ENCODE measurements around the gene ANKRD65. TPM values are rescaled to one million over a fixed set of nuclear protein-coding genes. Genes with fewer than 3 reads are reported as not detected.
"Not testable (repeated sequence)": the region's sequence is repeated elsewhere in the genome, so short reads cannot be mapped to it uniquely, and the experiment has no call there.

Gene ANKRD65
- total RNA-seq: 0.32 and 0.38 TPM in 2 replicates
- 0.15 and 0.18 TPM in 2 replicates for polyA plus RNA-seq
- polyA plus RNA-seq (2011; cell fraction: cytosol; rRNA removed): 0.17 TPM in 2 replicates
- polyA plus RNA-seq (2011; cell fraction: nucleus; rRNA removed): 0.14 and 0.22 TPM in 2 replicates
- 0.20 TPM in 1 of 2 replicates, not detected in the other for polyA plus RNA-seq (2012)
- polyA minus RNA-seq: not detected in 2 replicates
- not detected for polyA minus RNA-seq (2011; cell fraction: cytosol; rRNA and poly(A)+ RNA removed)
- not detected in 2 replicates for polyA minus RNA-seq (2011; cell fraction: nucleus; rRNA and poly(A)+ RNA removed)
- Bru-seq, nascent RNA: not detected
- BruChase-seq, experiment 1, labeled RNA remaining after a 6-hour chase: percentile 15 among the genes with signal in this experiment
- BruChase-seq, experiment 2, labeled RNA remaining after a 2-hour chase: percentile 15 among the genes with signal in this experiment
- long read RNA-seq: 0 reads

- POLR2A ChIA-PET: no interaction called here
- FAIRE-seq: no peak
Measured at GRCh38 chr1:1421147-1421906, at the start of gene ANKRD65. ANKRD65 (minus strand) TSS chr1:1421276; CDS start chr1:1421005, 271 bp downstream.

GRCh38 chr1:1468196-1468985 lies 47.3 kb upstream of the ANKRD65 start:
- H3K4me2 ChIP-seq (ENCODE audit: insufficient read depth, low read length); H3K27ac ChIP-seq (ENCODE audit: insufficient read depth, low read depth, low read length); CTCF ChIA-PET; H3K36me3 ChIP-seq (ENCODE audit: control insufficient read depth in 2 of 2, extremely low read depth in 1 of 2, insufficient read depth in 2 of 2, low read length in 2 of 2); H3K9ac ChIP-seq (replicated peaks; ENCODE audit: extremely low read depth, insufficient read depth, low read length); dilution Hi-C loops (cut with MboI; ENCODE audit: extremely low pct_ligation_motif_present, low sequenced_read_pairs); H4K20me1 ChIP-seq (replicated peaks; ENCODE audit: control insufficient read depth, extremely low read depth, insufficient read depth, low read length); FAIRE-seq; H2AFZ ChIP-seq (ENCODE audit: low read depth, low read length); DNase-seq (ENCODE audit: low read depth, low spot score); H3K9me1 ChIP-seq (replicated peaks; ENCODE audit: control insufficient read depth, extremely low read depth, insufficient read depth, low read length); BruUV-seq (replicated peaks); H3K9me3 ChIP-seq (replicated peaks; ENCODE audit: control insufficient read depth, insufficient read depth, low read length); H3K27me3 ChIP-seq (ENCODE audit: control insufficient read depth in 2 of 2, insufficient read depth in 2 of 2, low read length in 2 of 2); intact Hi-C loops (cut with micrococcal nuclease); H3K4me3 ChIP-seq (replicated peaks in 1 of 3; ENCODE audit: insufficient read depth in 1 of 3, low read depth in 1 of 3, low read length in 3 of 3); POLR2A ChIA-PET: not testable (repeated sequence)
- Histone ChIP-seq H3K4me1 (ENCODE audit: control insufficient read depth, extremely low read depth, insufficient read depth, low read length) (peaks cover 12% of the 10 kb centered on the region), H3K79me2 (ENCODE audit: control insufficient read depth, insufficient read depth, low read length) (peaks cover 15% of the 10 kb centered on the region)

More at GRCh38 chr1:1421147-1421906, at the start of gene ANKRD65:
- BruUV-seq (replicated peaks): no TSS peak
- dilution Hi-C loops (cut with MboI; ENCODE audit: extremely low pct_ligation_motif_present, low sequenced_read_pairs): no loop called here
- Histone ChIP-seq H3K4me2 (ENCODE audit: insufficient read depth, low read length) (no peak within 1 kb of the TSS), H2AFZ (ENCODE audit: low read depth, low read length) (peak within 1 kb of the TSS; percentile 44), H3K4me3 (replicated peaks in 1 of 3; ENCODE audit: insufficient read depth in 1 of 3, low read depth in 1 of 3, low read length in 3 of 3) (no peak within 1 kb of the TSS), H3K27me3 (ENCODE audit: control insufficient read depth in 2 of 2, insufficient read depth in 2 of 2, low read length in 2 of 2) (no peaks in the 10 kb centered on the region), H3K9me1 (replicated peaks; ENCODE audit: control insufficient read depth, extremely low read depth, insufficient read depth, low read length) (no peaks in the 10 kb centered on the region), H3K27ac (ENCODE audit: insufficient read depth, low read depth, low read length) (no peak within 1 kb of the TSS), H3K9ac (replicated peaks; ENCODE audit: extremely low read depth, insufficient read depth, low read length) (no peak within 1 kb of the TSS), H3K9me3 (replicated peaks; ENCODE audit: control insufficient read depth, insufficient read depth, low read length) (no peaks in the 10 kb centered on the region), H3K4me1 (ENCODE audit: control insufficient read depth, extremely low read depth, insufficient read depth, low read length) (peaks cover 3% of the 10 kb centered on the region), H3K36me3 (ENCODE audit: control insufficient read depth in 2 of 2, extremely low read depth in 1 of 2, insufficient read depth in 2 of 2, low read length in 2 of 2) (no peaks in the 10 kb centered on the region), H3K79me2 (ENCODE audit: control insufficient read depth, insufficient read depth, low read length) (no peaks in the 10 kb centered on the region), H4K20me1 (replicated peaks; ENCODE audit: control insufficient read depth, extremely low read depth, insufficient read depth, low read length) (no peaks in the 10 kb centered on the region)
- TF ChIP-seq POLR2AphosphoS5 (IDR thresholded peaks at IDR 0.05; ENCODE audit: insufficient read depth, low read depth, low read length): no peak
- TF ChIP-seq GATA2 (IDR thresholded peaks at IDR 0.05; ENCODE audit: insufficient read depth, insufficient read length, low read depth, low read length): no peak
- no peak for TF ChIP-seq POLR2A (IDR thresholded peaks at IDR 0.05; ENCODE audit: low read depth, low read length)
- TF ChIP-seq MYC (IDR thresholded peaks at IDR 0.05; ENCODE audit: low read depth, low read length): no peak
- no peak for TF ChIP-seq JUN (IDR thresholded peaks at IDR 0.05; ENCODE audit: borderline replicate concordance, insufficient read depth, insufficient read length, low read depth)
- no peak for TF ChIP-seq FOS (IDR thresholded peaks at IDR 0.05; ENCODE audit: borderline replicate concordance, insufficient read depth, low read length)
- no peak for TF ChIP-seq CTCF (IDR thresholded peaks at IDR 0.05; ENCODE audit: extremely low read depth in 1 of 2, insufficient read depth in 1 of 2, low read depth in 1 of 2, low read length in 2 of 2)
- TF ChIP-seq EZH2 (IDR thresholded peaks at IDR 0.05; ENCODE audit: borderline replicate concordance, low read depth, low read length, severe bottlenecking): no peak
- no peak for TF ChIP-seq MAX (IDR thresholded peaks at IDR 0.05; ENCODE audit: insufficient read depth, insufficient read length)
- intact Hi-C loops (cut with micrococcal nuclease): no loop called here
- CTCF ChIA-PET: interaction anchor here (0.6 to 2.2 kb wide), 4 partner anchors 9 to 21 kb away, joined by 3 to 11 read pairs (median 4); no protein-coding TSS in a partner anchor
- DNase-seq (ENCODE audit: low read depth, low spot score): no peak
